HCT116 (cell line): ENCODE measurements around the gene TLR2. TPM values are rescaled to one million over a fixed set of nuclear protein-coding genes. Genes with fewer than 3 reads are reported as not detected.

ENCODE experiments used
- ATAC-seq: fragments of 200-7000 bp; cut with Tn5 transposase; 2 replicates; pipeline ENCODE4 v1.9.1; 2020; ENCODE audit warnings: mild to moderate bottlenecking, moderate library complexity
- BruUV-seq: library from RNA; stranded (reverse); fragments of 400-500 nt; replicated peaks from 2 replicates; lab custom pipeline; 2021; lab: Mats Ljungman, UMichigan
- CTCF ChIA-PET: fragments of 300-600 bp; sonication (Branson Sonifier 250); formaldehyde crosslinking; loops from one replicate; lab custom pipeline; 2021; ENCODE audit warnings: antibody characterized with exemption; lab: Charles Lee
- POLR2A ChIA-PET: fragments of 300-600, 350-600 bp; sonication (Branson Sonifier 250); formaldehyde crosslinking; loops from one replicate; lab custom pipeline; 2021; ENCODE audit warnings: antibody characterized with exemption; lab: Charles Lee
- RAD21 ChIA-PET, 2 experiments: fragments of 300-600 bp; sonication (Branson Sonifier 250); formaldehyde crosslinking; loops; one replicate each; lab custom pipeline; 2023; ENCODE audit warnings: low total read pairs in 2 of 2; ENCODE audit not compliant: uncharacterized antibody in 2 of 2, unreplicated experiment in 2 of 2, low non-redundant PET in 1 of 2; lab: Charles Lee
- DNase-seq: peaks from one replicate; pipeline ENCODE4 v3.0.0-alpha.2; 2010; ENCODE audit warnings: low read depth, low spot score
- H2AFZ ChIP-seq: fragments of 200-600 bp; shearing (Covaris generic), sonication (generic); 2 replicates; pipeline ENCODE4 v1.6.1; 2017; ENCODE audit warnings: low read depth, mixed run types, mixed read lengths, antibody characterized with exemption, low read length; ENCODE audit not compliant: poor library complexity, severe bottlenecking
- H3K27ac ChIP-seq: 2 replicates; pipeline ENCODE4 v1.5.1; 2012; ENCODE audit warnings: low read depth, low read length
- H3K27me3 ChIP-seq: fragments of 200-600 bp; sonication (generic); 2 replicates; pipeline ENCODE4 v1.6.1; 2016; ENCODE audit warnings: mixed run types, low read length, mixed read lengths; ENCODE audit not compliant: insufficient read depth
- H3K36me3 ChIP-seq, 2 experiments: fragments of 200-500 bp in 1 of 2; fragments of 200-600 bp in 1 of 2; sonication (Bioruptor generic) in 1 of 2; sonication (generic) in 1 of 2; 2 replicates each; pipeline versions ENCODE4 v1.5.1 to v1.6.1; 2014 to 2016; ENCODE audit warnings: low read length in 2 of 2, inconsistent platforms in 1 of 2, mixed read lengths in 1 of 2, mixed run types in 1 of 2; ENCODE audit not compliant: insufficient read depth in 2 of 2, control insufficient read depth in 1 of 2
- H3K4me1 ChIP-seq, 2 experiments: fragments of 200-600 bp in 1 of 2; sonication (generic) in 1 of 2; 2 replicates each; pipeline versions ENCODE4 v1.5.1 to v1.6.1; 2012 to 2017; ENCODE audit warnings: low read length in 2 of 2, inconsistent platforms in 1 of 2, mild to moderate bottlenecking in 1 of 2, mixed read lengths in 1 of 2, mixed run types in 1 of 2, moderate library complexity in 1 of 2; ENCODE audit not compliant: insufficient read depth in 2 of 2, control insufficient read depth in 1 of 2
- H3K4me2 ChIP-seq: fragments of 200-600 bp; sonication (generic); 2 replicates; pipeline ENCODE4 v1.6.1; 2017; ENCODE audit warnings: mixed run types, low read length, mixed read lengths
- H3K4me3 ChIP-seq, 2 experiments: fragments of 200-600 bp in 1 of 2; sonication (generic) in 1 of 2; replicated peaks in 1 of 2; 2 replicates each; pipeline ENCODE4 v1.5.1; 2011 to 2016; ENCODE audit warnings: low read length in 2 of 2, control low read depth in 1 of 2, low read depth in 1 of 2, mild to moderate bottlenecking in 1 of 2, mixed read lengths in 1 of 2, mixed run types in 1 of 2
- H3K79me2 ChIP-seq: fragments of 200-600 bp; sonication (generic); 2 replicates; pipeline ENCODE4 v1.6.1; 2017; ENCODE audit warnings: mild to moderate bottlenecking, mixed run types, low read length, moderate library complexity, mixed read lengths; ENCODE audit not compliant: insufficient read depth
- H3K9ac ChIP-seq: fragments of 200-600 bp; sonication (generic); 2 replicates; pipeline ENCODE4 v1.6.1; 2016; ENCODE audit warnings: low read length, mixed read lengths
- H3K9me2 ChIP-seq: fragments of 200-600 bp; sonication (generic), shearing (Covaris generic); 2 replicates; pipeline ENCODE4 v1.6.1; 2017; ENCODE audit warnings: mixed run types, mild to moderate bottlenecking, moderate library complexity; ENCODE audit not compliant: insufficient read depth
- H3K9me3 ChIP-seq, 2 experiments: fragments of 200-500 bp in 1 of 2; fragments of 200-600 bp in 1 of 2; sonication (Bioruptor generic) in 1 of 2; sonication (generic) in 1 of 2; 2 replicates each; pipeline ENCODE4 v1.6.1; 2014 to 2017; ENCODE audit warnings: low read length in 2 of 2, mixed read lengths in 2 of 2, inconsistent platforms in 1 of 2, low read depth in 1 of 2, mild to moderate bottlenecking in 1 of 2, mixed run types in 1 of 2, moderate library complexity in 1 of 2; ENCODE audit not compliant: control insufficient read depth in 1 of 2, insufficient read depth in 1 of 2
- H4K20me1 ChIP-seq: fragments of 200-600 bp; sonication (generic), shearing (Covaris generic); 2 replicates; pipeline ENCODE4 v1.6.1; 2017; ENCODE audit warnings: mixed run types, mild to moderate bottlenecking, moderate library complexity; ENCODE audit not compliant: insufficient read depth
- CBX3 ChIP-seq: IDR thresholded peaks from 2 replicates; pipeline ENCODE4 v1.6.1; 2012; ENCODE audit warnings: low read depth
- EGR1 ChIP-seq: IDR thresholded peaks from 2 replicates; pipeline ENCODE4 v1.6.1; 2012; ENCODE audit warnings: low read depth
- ELF1 ChIP-seq: IDR thresholded peaks from 2 replicates; pipeline ENCODE4 v1.6.1; 2012; ENCODE audit warnings: low read depth, borderline replicate concordance
- RAD21 ChIP-seq: IDR thresholded peaks from 2 replicates; pipeline ENCODE4 v1.6.1; 2012; ENCODE audit warnings: low read depth, mild to moderate bottlenecking
- SRF ChIP-seq: IDR thresholded peaks from 2 replicates; pipeline ENCODE4 v1.6.1; 2012; ENCODE audit warnings: low read depth
- YY1 ChIP-seq: IDR thresholded peaks from 2 replicates; pipeline ENCODE4 v1.6.1; 2011; ENCODE audit warnings: low read length, low read depth, moderate library complexity, mild to moderate bottlenecking; ENCODE audit not compliant: insufficient replicate concordance; ENCODE audit errors: extremely low read depth
- ZNF274 ChIP-seq: fragments of 200-500 bp; sonication (Bioruptor generic); IDR thresholded peaks from 2 replicates; pipeline ENCODE4 v1.6.1; 2014; ENCODE audit warnings: mild to moderate bottlenecking, low read depth, low read length, inconsistent platforms
- intact Hi-C: fragments of 100-400 bp; cut with micrococcal nuclease; formaldehyde crosslinking; loops from 2 replicates; pipeline ENCODE4 v1.10.0; 2022
- total RNA-seq: library from RNA; stranded (reverse); gene quantifications from one replicate; pipeline ENCODE4 v1.2.1, GENCODE V29; 2021; ENCODE audit not compliant: unreplicated experiment
- TF ChIP-seq, protein P1 (sequence below): IDR thresholded peaks from 2 replicates; pipeline ENCODE4 v1.6.1; 2011; ENCODE audit warnings: mild to moderate bottlenecking, low read length, moderate library complexity; ENCODE audit not compliant: insufficient replicate concordance; ENCODE audit errors: extremely low read depth
- TF ChIP-seq, protein P2 (sequence below), 3 experiments: fragments of 200-600 bp in 1 of 3; sonication (generic) in 1 of 3; IDR thresholded peaks in 2 of 3; conservative IDR thresholded peaks in 1 of 3; 2 replicates each; pipeline ENCODE4 v1.5.1; 2012 to 2017; ENCODE audit warnings: low read depth in 2 of 3, low read length in 2 of 3, antibody characterized with exemption in 1 of 3, borderline replicate concordance in 1 of 3, control low read depth in 1 of 3, mild to moderate bottlenecking in 1 of 3, mixed read lengths in 1 of 3, mixed run types in 1 of 3, moderate library complexity in 1 of 3; ENCODE audit not compliant: insufficient read depth in 1 of 3
- TF ChIP-seq, protein P3 (sequence below): IDR thresholded peaks from 2 replicates; pipeline ENCODE4 v1.6.1; 2012

Gene TLR2
- total RNA-seq, 1 experiment from 2014 or later = 0.12 TPM

DNA sequence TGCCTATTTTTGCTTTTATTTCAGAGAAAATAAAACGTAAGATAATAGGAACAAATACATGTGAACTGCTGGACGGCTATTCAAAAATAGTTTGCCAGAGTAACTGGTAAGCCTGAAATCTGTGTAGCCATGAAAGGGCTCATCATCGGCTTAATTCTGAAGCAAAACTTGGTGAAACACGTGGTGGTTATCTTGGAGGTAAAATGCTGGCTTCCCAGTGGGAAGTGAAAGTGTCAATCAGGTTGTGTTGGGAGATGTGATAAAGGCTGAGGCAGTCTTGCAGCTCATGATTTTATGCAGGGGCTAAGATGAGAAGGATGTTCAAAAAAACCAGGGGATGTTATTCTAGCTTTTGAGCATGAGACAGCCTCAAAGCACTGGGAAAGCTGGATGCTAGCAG is 36.1 kb upstream of the TLR2 start:
- no peaks in the 10 kb centered on the region for H4K20me1 ChIP-seq
- ChIA-PET RAD21 (no interaction called here), CTCF (interaction anchor here (1.5 to 3.7 kb wide), 2 partner anchors 102 to 302 kb away, joined by 3 to 12 read pairs; no protein-coding TSS in a partner anchor), POLR2A (no interaction called here)
- intact Hi-C loops = no loop called here
- H3K4me1 ChIP-seq = 0 out of 4 replicates have a peak, but pooled peaks cover 0 to 4% of the 10 kb centered on the region in 2 experiments
- no peaks in the 10 kb centered on the region for H3K27me3 ChIP-seq
- no peak overlapping the region for H3K4me2 ChIP-seq
- H3K9me3 ChIP-seq = no peaks in the 10 kb centered on the region
- no TSS peak for BruUV-seq
- H3K36me3 ChIP-seq = no peaks in the 10 kb centered on the region
- ATAC-seq (no peak), DNase-seq (no peak)
- H3K27ac ChIP-seq = no peak overlapping the region
- H3K4me3 ChIP-seq = no peak overlapping the region
- H3K79me2 ChIP-seq = no peaks in the 10 kb centered on the region
- no peak overlapping the region for H3K9ac ChIP-seq
- TF ChIP-seq EGR1 = no peak
- TF ChIP-seq, protein P1, sequence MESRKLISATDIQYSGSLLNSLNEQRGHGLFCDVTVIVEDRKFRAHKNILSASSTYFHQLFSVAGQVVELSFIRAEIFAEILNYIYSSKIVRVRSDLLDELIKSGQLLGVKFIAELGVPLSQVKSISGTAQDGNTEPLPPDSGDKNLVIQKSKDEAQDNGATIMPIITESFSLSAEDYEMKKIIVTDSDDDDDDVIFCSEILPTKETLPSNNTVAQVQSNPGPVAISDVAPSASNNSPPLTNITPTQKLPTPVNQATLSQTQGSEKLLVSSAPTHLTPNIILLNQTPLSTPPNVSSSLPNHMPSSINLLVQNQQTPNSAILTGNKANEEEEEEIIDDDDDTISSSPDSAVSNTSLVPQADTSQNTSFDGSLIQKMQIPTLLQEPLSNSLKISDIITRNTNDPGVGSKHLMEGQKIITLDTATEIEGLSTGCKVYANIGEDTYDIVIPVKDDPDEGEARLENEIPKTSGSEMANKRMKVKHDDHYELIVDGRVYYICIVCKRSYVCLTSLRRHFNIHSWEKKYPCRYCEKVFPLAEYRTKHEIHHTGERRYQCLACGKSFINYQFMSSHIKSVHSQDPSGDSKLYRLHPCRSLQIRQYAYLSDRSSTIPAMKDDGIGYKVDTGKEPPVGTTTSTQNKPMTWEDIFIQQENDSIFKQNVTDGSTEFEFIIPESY = no peak
- TF ChIP-seq ELF1 = no peak
- H3K9me2 ChIP-seq = no peaks in the 10 kb centered on the region
- H2AFZ ChIP-seq = no peak overlapping the region

DNA sequence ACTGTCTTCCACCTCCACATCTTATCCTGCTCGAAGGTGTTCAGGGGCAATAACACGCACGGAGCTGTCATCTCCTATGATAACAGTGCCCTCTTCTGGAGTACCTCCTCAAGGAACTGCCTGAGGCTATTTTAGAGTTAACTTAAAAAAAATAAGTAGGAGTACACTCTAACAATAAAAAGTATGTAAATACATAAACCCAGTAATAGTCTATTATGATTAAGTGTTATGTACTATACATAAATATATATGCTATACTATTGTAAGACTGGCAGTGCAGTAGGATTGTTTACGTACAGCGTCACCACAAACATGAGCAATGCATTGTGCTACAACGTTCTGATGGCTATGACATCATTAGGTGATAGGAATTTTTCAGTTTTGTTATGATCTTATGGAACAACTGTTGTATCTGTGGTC is 34.5 kb upstream of the TLR2 start:
- DNase-seq = peak; percentile 60
- no peaks in the 10 kb centered on the region for H3K9me2 ChIP-seq
- no peaks in the 10 kb centered on the region for H3K4me1 ChIP-seq
- no peaks in the 10 kb centered on the region for H3K9me3 ChIP-seq
- RAD21 ChIA-PET = no interaction called here
- no peaks in the 10 kb centered on the region for H3K79me2 ChIP-seq
- TF ChIP-seq ZNF274 = no peak
- peak; percentile 78 for TF ChIP-seq RAD21
- TF ChIP-seq CBX3 = no peak
- no peak for TF ChIP-seq YY1
- no peak for TF ChIP-seq SRF
- TF ChIP-seq, protein P2, sequence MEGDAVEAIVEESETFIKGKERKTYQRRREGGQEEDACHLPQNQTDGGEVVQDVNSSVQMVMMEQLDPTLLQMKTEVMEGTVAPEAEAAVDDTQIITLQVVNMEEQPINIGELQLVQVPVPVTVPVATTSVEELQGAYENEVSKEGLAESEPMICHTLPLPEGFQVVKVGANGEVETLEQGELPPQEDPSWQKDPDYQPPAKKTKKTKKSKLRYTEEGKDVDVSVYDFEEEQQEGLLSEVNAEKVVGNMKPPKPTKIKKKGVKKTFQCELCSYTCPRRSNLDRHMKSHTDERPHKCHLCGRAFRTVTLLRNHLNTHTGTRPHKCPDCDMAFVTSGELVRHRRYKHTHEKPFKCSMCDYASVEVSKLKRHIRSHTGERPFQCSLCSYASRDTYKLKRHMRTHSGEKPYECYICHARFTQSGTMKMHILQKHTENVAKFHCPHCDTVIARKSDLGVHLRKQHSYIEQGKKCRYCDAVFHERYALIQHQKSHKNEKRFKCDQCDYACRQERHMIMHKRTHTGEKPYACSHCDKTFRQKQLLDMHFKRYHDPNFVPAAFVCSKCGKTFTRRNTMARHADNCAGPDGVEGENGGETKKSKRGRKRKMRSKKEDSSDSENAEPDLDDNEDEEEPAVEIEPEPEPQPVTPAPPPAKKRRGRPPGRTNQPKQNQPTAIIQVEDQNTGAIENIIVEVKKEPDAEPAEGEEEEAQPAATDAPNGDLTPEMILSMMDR (IDR thresholded peaks at IDR 0.05 in 2 of 3, conservative IDR thresholded peaks at IDR 0.05 in 1 of 3; ENCODE audit: borderline replicate concordance in 1 of 3, insufficient read depth in 1 of 3, low read depth in 2 of 3, low read length in 2 of 3) = peak; percentile 40 to 61 (median 58); a peak in 5 of 6 replicates
- TF ChIP-seq, protein P3, sequence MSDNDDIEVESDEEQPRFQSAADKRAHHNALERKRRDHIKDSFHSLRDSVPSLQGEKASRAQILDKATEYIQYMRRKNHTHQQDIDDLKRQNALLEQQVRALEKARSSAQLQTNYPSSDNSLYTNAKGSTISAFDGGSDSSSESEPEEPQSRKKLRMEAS = peak; percentile 22; the same call in 1 of the 2 replicates
- TF ChIP-seq, all 23 proteins: peak for 3
- intact Hi-C loops = no loop called here
- Histone ChIP-seq H2AFZ (peak overlapping the region; percentile 8), H3K36me3 (no peaks in the 10 kb centered on the region), H3K4me3 (no peak overlapping the region), H3K4me2 (no peak overlapping the region), H3K27ac (no peak overlapping the region), H4K20me1 (no peaks in the 10 kb centered on the region), H3K27me3 (no peaks in the 10 kb centered on the region), H3K9ac (no peak overlapping the region)
- ChIA-PET CTCF (interaction anchor here (0.6 to 3.7 kb wide), 8 partner anchors 20 to 566 kb away, joined by 3 to 12 read pairs (median 4); no protein-coding TSS in a partner anchor), POLR2A (no interaction called here)
- no TSS peak for BruUV-seq
- ATAC-seq = peak; percentile 89
